Measurements from ENCODE around the gene ADGRG1. TPM values are rescaled to one million over a fixed set of nuclear protein-coding genes. Genes with fewer than 3 reads are reported as not detected.

Gene ADGRG1
- total RNA-seq, 3 donors from 2014 or later (not counting 1 experiment from before 2014, with no cell fraction given): 830 to 949 (median 858) TPM

DNA sequence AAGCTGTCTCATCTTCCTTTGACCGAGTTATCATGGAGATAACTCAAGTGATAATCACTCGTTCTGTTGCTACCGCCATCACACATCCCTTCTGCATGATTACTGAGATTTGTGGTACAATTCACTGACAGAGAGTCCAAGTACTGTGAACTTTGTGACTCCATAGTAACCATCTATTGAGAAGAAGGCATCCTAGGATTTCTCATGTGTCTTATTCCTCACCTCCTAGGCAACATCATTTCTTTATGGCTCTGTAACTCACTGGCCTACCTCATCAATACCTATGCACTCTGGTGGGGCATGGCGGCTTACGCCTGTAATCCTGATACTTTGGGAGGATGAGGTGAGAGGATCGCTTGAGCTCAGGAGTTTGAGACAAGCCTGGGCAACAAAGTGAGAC lies 85.6 kb downstream of the ADGRG1 start:
- intact Hi-C loops (cut with micrococcal nuclease): no loop called here
- TF ChIP-seq, protein P1, sequence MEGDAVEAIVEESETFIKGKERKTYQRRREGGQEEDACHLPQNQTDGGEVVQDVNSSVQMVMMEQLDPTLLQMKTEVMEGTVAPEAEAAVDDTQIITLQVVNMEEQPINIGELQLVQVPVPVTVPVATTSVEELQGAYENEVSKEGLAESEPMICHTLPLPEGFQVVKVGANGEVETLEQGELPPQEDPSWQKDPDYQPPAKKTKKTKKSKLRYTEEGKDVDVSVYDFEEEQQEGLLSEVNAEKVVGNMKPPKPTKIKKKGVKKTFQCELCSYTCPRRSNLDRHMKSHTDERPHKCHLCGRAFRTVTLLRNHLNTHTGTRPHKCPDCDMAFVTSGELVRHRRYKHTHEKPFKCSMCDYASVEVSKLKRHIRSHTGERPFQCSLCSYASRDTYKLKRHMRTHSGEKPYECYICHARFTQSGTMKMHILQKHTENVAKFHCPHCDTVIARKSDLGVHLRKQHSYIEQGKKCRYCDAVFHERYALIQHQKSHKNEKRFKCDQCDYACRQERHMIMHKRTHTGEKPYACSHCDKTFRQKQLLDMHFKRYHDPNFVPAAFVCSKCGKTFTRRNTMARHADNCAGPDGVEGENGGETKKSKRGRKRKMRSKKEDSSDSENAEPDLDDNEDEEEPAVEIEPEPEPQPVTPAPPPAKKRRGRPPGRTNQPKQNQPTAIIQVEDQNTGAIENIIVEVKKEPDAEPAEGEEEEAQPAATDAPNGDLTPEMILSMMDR (IDR thresholded peaks at IDR 0.05): no peak
- ATAC-seq (no peak), DNase-seq (no peak)
- 92% methylated on average over 6 of the region's 6 CpGs for whole genome bisulfite sequencing (ENCODE audit: insufficient coverage)
- H3K27ac Mint-ChIP-seq: no peak overlapping the region
- H3K4me1 Mint-ChIP-seq: no peaks in the 10 kb centered on the region
- no peaks in the 10 kb centered on the region for H3K9me3 ChIP-seq (ENCODE audit: control insufficient read depth, insufficient read depth, low read length)
- H3K4me3 Mint-ChIP-seq: no peak overlapping the region
- no peaks in the 10 kb centered on the region for H3K27me3 Mint-ChIP-seq (ENCODE audit: low read depth in 2 of 2)
- H3K27me3 ChIP-seq (ENCODE audit: control insufficient read depth, insufficient read depth, low read length): no peaks in the 10 kb centered on the region
- H3K36me3 Mint-ChIP-seq: no peaks in the 10 kb centered on the region
- no peak overlapping the region for H3K27ac ChIP-seq (ENCODE audit: low read length)
- no peak overlapping the region for H3K4me3 ChIP-seq (ENCODE audit: low read length)
- no peaks in the 10 kb centered on the region for H3K36me3 ChIP-seq (ENCODE audit: control insufficient read depth, insufficient read depth, low read length)
- H3K4me1 ChIP-seq (ENCODE audit: control insufficient read depth, insufficient read depth, low read length): no peaks in the 10 kb centered on the region
- no peaks in the 10 kb centered on the region for H3K9me3 Mint-ChIP-seq

Other genes with a start within 250 kb of the ADGRG1 start
- gene CCL17, start 223.9 kb upstream of the ADGRG1 start, total RNA-seq: not detected
- 10 to 100 TPM; 41.1 to 48.8 (median 42.9) TPM for gene CIAPIN1, start 181.2 kb upstream of the ADGRG1 start, total RNA-seq
- 10 to 100 TPM; 16.9 to 30.2 (median 18.3) TPM for gene COQ9, start 181.2 kb upstream of the ADGRG1 start, total RNA-seq
- gene POLR2C, start 166.0 kb upstream of the ADGRG1 start, total RNA-seq: 10 to 100 TPM; 55.4 to 71.2 (median 66.7) TPM
- gene DOK4, start 142.1 kb upstream of the ADGRG1 start, total RNA-seq: 1 to 10 TPM in 2 of 3 donors, under 1 TPM in 1; 0.75 to 2.5 (median 1.5) TPM
- gene CCDC102A, start 92.1 kb upstream of the ADGRG1 start, total RNA-seq: 10 to 100 TPM; 15.5 to 24.4 (median 17.1) TPM
- gene ADGRG5, start 86.0 kb upstream of the ADGRG1 start, total RNA-seq: 100 to 1,000 TPM in 1 of 3 donors, 10 to 100 TPM in 2; 83.2 to 118 (median 94.5) TPM
- 10 to 100 TPM; 16.6 to 57.3 (median 20.7) TPM for gene ADGRG3, start 39.7 kb downstream of the ADGRG1 start, total RNA-seq
- under 1 TPM in 1 of 3 donors, not detected in 2; 0.33 TPM for gene DRC7, start 66.2 kb downstream of the ADGRG1 start, total RNA-seq
- 10 to 100 TPM; 23.6 to 34.3 (median 29.7) TPM for gene KATNB1, start 107.1 kb downstream of the ADGRG1 start, total RNA-seq
- gene KIFC3, start 173.9 kb downstream of the ADGRG1 start, total RNA-seq: 100 to 1,000 TPM in 1 of 3 donors, 10 to 100 TPM in 2; 54.2 to 106 (median 84.9) TPM